ENCODE results near the gene ANK3. TPM values are rescaled to one million over a fixed set of nuclear protein-coding genes. Genes with fewer than 3 reads are reported as not detected.

Gene ANK3
- polyA plus RNA-seq, 1 experiment: 1.6 TPM

- Histone ChIP-seq H3K4me3 (ENCODE audit: low read depth, low read length) (no peak overlapping the region), H3K9me3 (ENCODE audit: control insufficient read depth, insufficient read depth, low read length) (no peaks in the 10 kb centered on the region), H3K27ac (ENCODE audit: low read depth, low read length) (no peak overlapping the region), H3K27me3 (ENCODE audit: control insufficient read depth, insufficient read depth, low read length) (no peaks in the 10 kb centered on the region)
- DNase-seq (ENCODE audit: low read depth, low spot score): no peak
- CTCF ChIA-PET: interaction anchor here (0.6 to 1.0 kb wide), 3 partner anchors 79 to 87 kb away, joined by 3 read pairs; no protein-coding TSS in a partner anchor
- POLR2A ChIA-PET: no interaction called here
- no peak for TF ChIP-seq CTCF (IDR thresholded peaks at IDR 0.05; ENCODE audit: low read depth, low read length)
These were observed 267.5 kb downstream of the ANK3 start for GRCh38 chr10:60122190-60122589.

- H3K9me3 ChIP-seq (ENCODE audit: control insufficient read depth, insufficient read depth, low read length): no peaks in the 10 kb centered on the region
- TF ChIP-seq CTCF (IDR thresholded peaks at IDR 0.05; ENCODE audit: low read depth, low read length): peak; percentile 69
- H3K27ac ChIP-seq (ENCODE audit: low read depth, low read length): no peak overlapping the region
- H3K4me3 ChIP-seq (ENCODE audit: low read depth, low read length): no peak overlapping the region
- no peaks in the 10 kb centered on the region for H3K27me3 ChIP-seq (ENCODE audit: control insufficient read depth, insufficient read depth, low read length)
- ChIA-PET CTCF (interaction anchor here (0.5 to 7.8 kb wide), 49 partner anchors 9 to 944 kb away, joined by 3 to 182 read pairs (median 4); no protein-coding TSS in a partner anchor), POLR2A (no interaction called here)
- peak; percentile 43 for DNase-seq (ENCODE audit: low read depth, low spot score)
These were observed 274.7 kb downstream of the ANK3 start for GRCh38 chr10:60114765-60115586.

GRCh38 chr10:60110739-60111138 is 278.9 kb downstream of the ANK3 start:
- TF ChIP-seq CTCF (IDR thresholded peaks at IDR 0.05; ENCODE audit: low read depth, low read length): no peak

GRCh38 chr10:60107308-60107976 is 282.2 kb downstream of the ANK3 start:
- no peaks in the 10 kb centered on the region for H3K9me3 ChIP-seq (ENCODE audit: control insufficient read depth, insufficient read depth, low read length)
- no peak overlapping the region for H3K27ac ChIP-seq (ENCODE audit: low read depth, low read length)
- no peak for TF ChIP-seq CTCF (IDR thresholded peaks at IDR 0.05; ENCODE audit: low read depth, low read length)
- CTCF ChIA-PET: no interaction called here
- no peaks in the 10 kb centered on the region for H3K27me3 ChIP-seq (ENCODE audit: control insufficient read depth, insufficient read depth, low read length)
- POLR2A ChIA-PET: no interaction called here
- no peak overlapping the region for H3K4me3 ChIP-seq (ENCODE audit: low read depth, low read length)
- no peak for DNase-seq (ENCODE audit: low read depth, low spot score)

More at GRCh38 chr10:60110739-60111138, 278.9 kb downstream of the ANK3 start:
- H3K9me3 ChIP-seq (ENCODE audit: control insufficient read depth, insufficient read depth, low read length): no peaks in the 10 kb centered on the region
- H3K27me3 ChIP-seq (ENCODE audit: control insufficient read depth, insufficient read depth, low read length): no peaks in the 10 kb centered on the region
- CTCF ChIA-PET: no interaction called here
- POLR2A ChIA-PET: no interaction called here
- H3K4me3 ChIP-seq (ENCODE audit: low read depth, low read length): no peak overlapping the region
- no peak overlapping the region for H3K27ac ChIP-seq (ENCODE audit: low read depth, low read length)
- no peak for DNase-seq (ENCODE audit: low read depth, low spot score)

- Histone ChIP-seq H3K4me3 (ENCODE audit: low read depth, low read length) (no peak overlapping the region), H3K9me3 (ENCODE audit: control insufficient read depth, insufficient read depth, low read length) (no peaks in the 10 kb centered on the region), H3K27me3 (ENCODE audit: control insufficient read depth, insufficient read depth, low read length) (no peaks in the 10 kb centered on the region), H3K27ac (ENCODE audit: low read depth, low read length) (no peak overlapping the region)
- no peak for DNase-seq (ENCODE audit: low read depth, low spot score)
- ChIA-PET POLR2A (no interaction called here), CTCF (interaction anchor here (0.6 to 5.5 kb wide), 5 partner anchors 9 to 543 kb away, joined by 3 to 33 read pairs (median 6); no protein-coding TSS in a partner anchor)
- TF ChIP-seq CTCF (IDR thresholded peaks at IDR 0.05; ENCODE audit: low read depth, low read length): no peak
These were observed 284.4 kb downstream of the ANK3 start for GRCh38 chr10:60105295-60105695.
